Sigmoid colon (tissue), 7 donors: ENCODE data around the gene SLC20A1. TPM values are rescaled to one million over a fixed set of nuclear protein-coding genes. Genes with fewer than 3 reads are reported as not detected.

Experiments
- DNase-seq: peaks from one replicate; pipeline ENCODE4 v3.0.0-alpha.2; 2019
- H3K27ac ChIP-seq, 4 donors: fragments of 200-600 bp; sonication (generic); one replicate each; pipeline ENCODE4 v1.5.1; 2016 to 2019; ENCODE audit warnings: mild to moderate bottlenecking in 1 of 4
- H3K27me3 ChIP-seq, 3 donors: fragments of 200-600 bp; sonication (generic); one replicate each; pipeline ENCODE4 v1.5.1; 2019; ENCODE audit warnings: mild to moderate bottlenecking in 1 of 3
- H3K36me3 ChIP-seq, 4 donors: fragments of 200-600 bp; sonication (generic); one replicate each; pipeline ENCODE4 v1.5.1; 2016 to 2019
- H3K4me1 ChIP-seq, 4 donors: fragments of 200-600 bp; sonication (generic); one replicate each; pipeline ENCODE4 v1.5.1; 2017 to 2019
- H3K4me3 ChIP-seq, 4 donors: fragments of 200-600 bp; sonication (generic); one replicate each; pipeline ENCODE4 v1.5.1; 2017 to 2019; ENCODE audit warnings: mild to moderate bottlenecking in 2 of 4, moderate library complexity in 1 of 4
- H3K9me3 ChIP-seq, 4 donors: fragments of 200-600 bp in 3 of 4; sonication (generic) in 3 of 4; one replicate each; pipeline versions ENCODE4 v1.5.1 to v1.6.1; 2013 to 2019
- CTCF ChIP-seq, 4 experiments: fragments of 450-650 bp in 3 of 4; fragments of 200-600 bp in 1 of 4; IDR thresholded peaks; one replicate each; pipeline ENCODE4 v1.5.1; 2016 to 2019; ENCODE audit warnings: antibody characterized with exemption in 4 of 4, mild to moderate bottlenecking in 3 of 4, moderate library complexity in 2 of 4
- EP300 ChIP-seq, 4 donors: sonication (generic); formaldehyde crosslinking; IDR thresholded peaks; one replicate each; pipeline ENCODE4 v1.6.1; 2017; ENCODE audit warnings: antibody characterized with exemption in 4 of 4
- POLR2A ChIP-seq, 2 donors: fragments of 450-650 bp; IDR thresholded peaks; one replicate each; pipeline ENCODE4 v1.6.1; 2016; ENCODE audit warnings: antibody characterized with exemption in 2 of 2, mild to moderate bottlenecking in 2 of 2, moderate library complexity in 2 of 2
- POLR2AphosphoS5 ChIP-seq, 4 donors: sonication (generic); formaldehyde crosslinking; IDR thresholded peaks; one replicate each; pipeline ENCODE4 v1.6.1; 2017; ENCODE audit warnings: antibody characterized with exemption in 4 of 4
- WGBS, 2 donors: extraction: QIAGEN DNeasy Blood & Tissue Kit; methylation state at CpG; one replicate each; pipeline ENCODE4 v1.1.7; 2013; 5-methylcytosine and 5-hydroxymethylcytosine counted together
- intact Hi-C: fragments of 100-400 bp; cut with DNase I; formaldehyde crosslinking; loops from one replicate; pipeline ENCODE4 v1.15.1; 2023
- polyA plus RNA-seq, 3 donors: library from polyadenylated mRNA; stranded (reverse); fragments of 200-250 nt; gene quantifications; one replicate each; pipeline ENCODE4 v1.2.3, GENCODE V29; 2013
- total RNA-seq, 4 donors: library from RNA; depleted of rRNA; stranded (reverse); fragments of >200 nt; gene quantifications; one replicate each; pipeline ENCODE4 v1.1.0, GENCODE V29; 2016
- donor health status: healthy with polysubstance abuse.
- donor health status: Bipolar disorder and iron deficiency.
- donor health status: healthy.

Gene SLC20A1
- total and polyA plus RNA-seq, 7 donors: 11.4 to 34.9 (median 18.0) TPM

GRCh38 chr2:112684415-112684775 is 38.7 kb downstream of the SLC20A1 start:
- Histone ChIP-seq H3K27ac (no peak overlapping the region), H3K27me3 (no peaks in the 10 kb centered on the region), H3K4me1 (peaks cover 0 to 13% (median 5%) of the 10 kb centered on the region in 4 donors), H3K9me3 (no peaks in the 10 kb centered on the region), H3K4me3 (no peak overlapping the region), H3K36me3 (no peaks in the 10 kb centered on the region)
- 68 to 70% methylated on average over 3 of the region's 3 CpGs for WGBS, 2 donors
- TF ChIP-seq POLR2AphosphoS5 (IDR thresholded peaks at IDR 0.05) (no peak), POLR2A (IDR thresholded peaks at IDR 0.05) (no peak), CTCF (IDR thresholded peaks at IDR 0.05) (no peak), EP300 (IDR thresholded peaks at IDR 0.05) (no peak)
- intact Hi-C loops: no loop called here
- DNase-seq: no peak

- peaks cover 0 to 3% (median 2%) of the 10 kb centered on the region in 4 donors for H3K4me1 ChIP-seq
- H3K36me3 ChIP-seq: no peaks in the 10 kb centered on the region
- TF ChIP-seq CTCF (IDR thresholded peaks at IDR 0.05) (no peak), EP300 (IDR thresholded peaks at IDR 0.05) (no peak), POLR2AphosphoS5 (IDR thresholded peaks at IDR 0.05) (no peak), POLR2A (IDR thresholded peaks at IDR 0.05) (no peak)
- intact Hi-C loops: no loop called here
- H3K27me3 ChIP-seq: no peaks in the 10 kb centered on the region
- H3K9me3 ChIP-seq: no peaks in the 10 kb centered on the region
- DNase-seq: no peak
- no peak overlapping the region for H3K27ac ChIP-seq
- H3K4me3 ChIP-seq: no peak overlapping the region
- WGBS, 2 donors: 72 to 76% methylated on average over 4 of the region's 4 CpGs
These were observed 39.6 kb downstream of the SLC20A1 start for GRCh38 chr2:112685271-112685884.

- no peak for DNase-seq
- Histone ChIP-seq H3K9me3 (no peaks in the 10 kb centered on the region), H3K27me3 (no peaks in the 10 kb centered on the region), H3K4me1 (peaks cover 0 to 4% (median 0%) of the 10 kb centered on the region in 4 donors), H3K36me3 (no peaks in the 10 kb centered on the region), H3K4me3 (no peak overlapping the region), H3K27ac (no peak overlapping the region)
- intact Hi-C loops: no loop called here
- WGBS, 2 donors: 81 to 88% methylated on average over 15 of the region's 15 CpGs
- TF ChIP-seq CTCF (IDR thresholded peaks at IDR 0.05) (no peak), POLR2A (IDR thresholded peaks at IDR 0.05) (no peak), EP300 (IDR thresholded peaks at IDR 0.05) (no peak), POLR2AphosphoS5 (IDR thresholded peaks at IDR 0.05) (no peak)
These were observed 40.8 kb downstream of the SLC20A1 start for GRCh38 chr2:112686348-112687217.

- H3K9me3 ChIP-seq: no peaks in the 10 kb centered on the region
- H3K27ac ChIP-seq: no peak overlapping the region
- 85 to 88% methylated on average over 6 of the region's 6 CpGs for WGBS, 2 donors
- peaks cover 0 to 4% (median 0%) of the 10 kb centered on the region in 4 donors for H3K4me1 ChIP-seq
- H3K27me3 ChIP-seq: no peaks in the 10 kb centered on the region
- H3K4me3 ChIP-seq: no peak overlapping the region
- intact Hi-C loops: no loop called here
- no peaks in the 10 kb centered on the region for H3K36me3 ChIP-seq
- TF ChIP-seq POLR2AphosphoS5 (IDR thresholded peaks at IDR 0.05) (no peak), POLR2A (IDR thresholded peaks at IDR 0.05) (no peak), CTCF (IDR thresholded peaks at IDR 0.05) (no peak)
- no peak for DNase-seq
These were observed 41.8 kb downstream of the SLC20A1 start for GRCh38 chr2:112687522-112687921.
